CD4-positive, alpha-beta T cell treated with Interleukin-4 for 1 hour (primary cell): Measurements from ENCODE around the gene C20orf204.
"Not testable (repeated sequence)": the region's sequence is repeated elsewhere in the genome, so short reads cannot be mapped to it uniquely, and the experiment has no call there.

Experiments
- DNase-seq, 2 donors: peaks; one replicate each; pipeline ENCODE4 v3.0.0-alpha.2; 2020 to 2022

Gene C20orf204

DNA sequence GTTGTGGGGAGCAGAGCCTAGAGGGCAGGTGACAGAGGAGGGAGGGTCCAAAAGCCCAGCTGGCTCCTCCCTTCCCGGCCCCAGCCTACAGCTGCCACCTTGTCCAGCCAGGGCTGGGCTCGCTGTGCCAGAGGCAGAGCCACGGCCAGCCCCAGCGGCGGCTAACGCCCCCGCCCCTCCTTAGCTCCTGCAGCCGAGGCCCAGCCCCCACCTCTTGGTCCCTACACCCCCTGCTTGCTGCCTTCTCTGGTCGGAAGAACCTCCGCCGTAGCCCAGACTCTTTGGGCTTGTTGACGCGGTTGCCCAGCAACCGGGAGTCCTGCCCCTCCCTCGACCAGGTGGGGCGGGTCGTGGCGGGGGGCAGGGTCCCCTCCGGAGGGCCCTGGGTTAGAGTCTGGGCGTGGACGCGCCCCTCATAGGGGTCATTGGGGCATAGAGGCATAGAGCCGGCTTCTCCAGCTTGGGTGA is 48.7 kb downstream of the C20orf204 start:
- peak in 1 of 2 donors; percentile 40 for DNase-seq

DNA sequence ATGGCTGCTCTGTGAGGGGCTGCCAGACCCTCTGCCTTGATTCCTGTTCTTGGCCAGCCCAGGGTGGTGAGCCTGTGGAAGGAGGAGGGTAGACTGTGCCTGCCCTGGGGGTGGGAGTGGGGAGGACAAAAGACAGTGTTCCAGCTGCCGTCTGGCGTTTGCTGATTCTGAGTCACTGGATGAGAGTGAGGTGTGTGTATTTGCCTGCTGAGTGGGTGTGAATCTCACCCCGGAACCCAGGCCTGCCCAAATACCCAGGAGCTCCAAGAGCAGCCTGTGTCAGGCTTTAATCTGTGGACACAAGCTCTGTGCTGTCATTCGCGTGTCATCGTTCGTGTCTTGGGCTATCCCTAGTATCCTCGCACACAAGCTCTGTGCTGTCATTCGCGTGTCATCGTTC is 50.8 kb downstream of the C20orf204 start:
- DNase-seq: no peak

DNA sequence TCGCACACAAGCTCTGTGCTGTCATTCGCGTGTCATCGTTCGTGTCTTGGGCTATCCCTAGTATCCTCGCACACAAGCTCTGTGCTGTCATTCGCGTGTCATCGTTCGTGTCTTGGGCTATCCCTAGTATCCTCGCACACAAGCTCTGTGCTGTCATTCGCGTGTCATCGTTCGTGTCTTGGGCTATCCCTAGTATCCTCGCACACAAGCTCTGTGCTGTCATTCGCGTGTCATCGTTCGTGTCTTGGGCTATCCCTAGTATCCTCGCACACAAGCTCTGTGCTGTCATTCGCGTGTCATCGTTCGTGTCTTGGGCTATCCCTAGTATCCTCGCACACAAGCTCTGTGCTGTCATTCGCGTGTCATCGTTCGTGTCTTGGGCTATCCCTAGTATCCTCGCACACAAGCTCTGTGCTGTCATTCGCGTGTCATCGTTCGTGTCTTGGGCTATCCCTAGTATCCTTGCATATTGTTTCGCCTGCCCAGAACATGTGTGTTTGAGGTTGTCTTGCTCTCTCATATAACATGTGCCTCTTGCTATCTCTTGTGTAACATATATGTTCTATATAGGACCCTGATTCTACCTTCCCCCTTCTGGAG is 51.3 kb downstream of the C20orf204 start:
- not testable (repeated sequence) for DNase-seq

DNA sequence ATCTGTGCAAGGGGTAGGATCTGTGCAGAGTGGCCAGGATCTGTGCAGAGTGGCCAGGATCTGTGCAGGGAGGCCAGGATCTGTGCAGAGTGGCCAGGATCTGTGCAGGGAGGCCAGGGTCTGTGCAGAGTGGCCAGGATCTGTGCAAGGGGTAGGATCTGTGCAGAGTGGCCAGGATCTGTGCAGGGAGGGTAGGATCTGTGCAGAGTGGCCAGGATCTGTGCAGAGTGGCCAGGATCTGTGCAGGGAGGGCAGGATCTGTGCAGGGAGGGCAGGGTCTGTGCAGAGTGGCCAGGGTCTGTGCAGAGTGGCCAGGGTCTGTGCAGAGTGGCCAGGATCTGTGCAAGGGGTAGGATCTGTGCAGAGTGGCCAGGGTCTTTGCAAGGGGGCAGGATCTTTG is 52.6 kb downstream of the C20orf204 start:
- not testable (repeated sequence) for DNase-seq
